ENCODE results near the gene EFHC1. TPM values are rescaled to one million over a fixed set of nuclear protein-coding genes. Genes with fewer than 3 reads are reported as not detected.
A peak's percentile ranks its signal among the peaks of the same experiment; 100 is the strongest.

The EFHC1 gene
- total RNA-seq, 1 donor from 2014 or later: 33.8 TPM

DNA sequence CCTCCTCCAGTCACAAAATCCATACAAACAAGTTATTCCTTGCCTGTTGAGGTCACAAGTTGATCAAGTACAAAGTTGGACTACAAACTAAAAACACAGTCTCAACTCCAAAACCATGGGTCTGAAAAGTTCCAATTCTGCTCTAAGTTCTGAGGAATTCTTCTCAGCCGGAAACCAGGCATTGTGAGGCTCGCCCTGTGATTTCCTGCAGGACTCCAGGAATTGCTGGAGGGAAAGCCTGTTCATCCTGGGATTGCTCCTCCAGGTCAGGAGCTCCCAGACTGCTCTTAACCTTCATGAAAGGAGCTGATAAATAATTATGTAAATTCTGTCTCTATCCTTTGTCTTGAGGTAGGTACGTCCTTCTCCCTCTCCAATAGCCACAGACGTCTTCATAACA, 148.2 kb downstream of the EFHC1 start:
- Mint-ChIP-seq H3K27ac (ENCODE audit: unreplicated experiment) (peak overlapping the region; percentile 91), H3K27me3 (ENCODE audit: unreplicated experiment) (no peaks in the 10 kb centered on the region), H3K9me3 (ENCODE audit: unreplicated experiment) (no peaks in the 10 kb centered on the region), H3K36me3 (ENCODE audit: unreplicated experiment) (peaks cover 48% of the 10 kb centered on the region), H3K4me1 (ENCODE audit: unreplicated experiment) (peaks cover 99% of the 10 kb centered on the region), H3K4me3 (ENCODE audit: unreplicated experiment) (peak overlapping the region; percentile 56)
- TF ChIP-seq, protein P1, sequence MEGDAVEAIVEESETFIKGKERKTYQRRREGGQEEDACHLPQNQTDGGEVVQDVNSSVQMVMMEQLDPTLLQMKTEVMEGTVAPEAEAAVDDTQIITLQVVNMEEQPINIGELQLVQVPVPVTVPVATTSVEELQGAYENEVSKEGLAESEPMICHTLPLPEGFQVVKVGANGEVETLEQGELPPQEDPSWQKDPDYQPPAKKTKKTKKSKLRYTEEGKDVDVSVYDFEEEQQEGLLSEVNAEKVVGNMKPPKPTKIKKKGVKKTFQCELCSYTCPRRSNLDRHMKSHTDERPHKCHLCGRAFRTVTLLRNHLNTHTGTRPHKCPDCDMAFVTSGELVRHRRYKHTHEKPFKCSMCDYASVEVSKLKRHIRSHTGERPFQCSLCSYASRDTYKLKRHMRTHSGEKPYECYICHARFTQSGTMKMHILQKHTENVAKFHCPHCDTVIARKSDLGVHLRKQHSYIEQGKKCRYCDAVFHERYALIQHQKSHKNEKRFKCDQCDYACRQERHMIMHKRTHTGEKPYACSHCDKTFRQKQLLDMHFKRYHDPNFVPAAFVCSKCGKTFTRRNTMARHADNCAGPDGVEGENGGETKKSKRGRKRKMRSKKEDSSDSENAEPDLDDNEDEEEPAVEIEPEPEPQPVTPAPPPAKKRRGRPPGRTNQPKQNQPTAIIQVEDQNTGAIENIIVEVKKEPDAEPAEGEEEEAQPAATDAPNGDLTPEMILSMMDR (IDR thresholded peaks at IDR 0.05): no peak
- DNase-seq (ENCODE audit: extremely low spot score, unreplicated experiment): no peak

DNA sequence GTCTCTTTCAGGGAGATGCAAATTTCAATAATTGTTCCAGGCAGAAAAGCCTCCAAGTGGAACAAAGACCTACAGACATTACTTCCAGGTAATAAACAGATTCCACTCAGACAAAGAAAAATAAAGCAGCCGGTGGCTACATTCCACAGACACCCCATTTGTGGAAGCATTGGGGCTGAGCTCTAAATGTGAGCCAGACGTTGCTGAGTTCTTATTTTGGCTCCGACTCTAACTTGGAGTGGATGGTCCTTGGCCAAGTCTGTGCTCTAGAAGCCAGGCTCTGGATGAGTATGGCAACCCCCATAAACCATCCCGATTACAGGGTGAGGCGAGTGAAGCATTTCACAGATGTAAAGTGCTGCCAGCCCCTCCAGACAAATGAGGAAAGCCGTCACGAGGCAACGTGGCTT, 150.2 kb downstream of the EFHC1 start:
- TF ChIP-seq, protein P1 (IDR thresholded peaks at IDR 0.05): no peak
- Mint-ChIP-seq H3K27me3 (ENCODE audit: unreplicated experiment) (no peaks in the 10 kb centered on the region), H3K4me3 (ENCODE audit: unreplicated experiment) (peak overlapping the region; percentile 93), H3K4me1 (ENCODE audit: unreplicated experiment) (peaks cover 92% of the 10 kb centered on the region), H3K36me3 (ENCODE audit: unreplicated experiment) (peaks cover 40% of the 10 kb centered on the region), H3K27ac (ENCODE audit: unreplicated experiment) (peak overlapping the region; percentile 91), H3K9me3 (ENCODE audit: unreplicated experiment) (no peaks in the 10 kb centered on the region)
- no peak for DNase-seq (ENCODE audit: extremely low spot score, unreplicated experiment)

DNA sequence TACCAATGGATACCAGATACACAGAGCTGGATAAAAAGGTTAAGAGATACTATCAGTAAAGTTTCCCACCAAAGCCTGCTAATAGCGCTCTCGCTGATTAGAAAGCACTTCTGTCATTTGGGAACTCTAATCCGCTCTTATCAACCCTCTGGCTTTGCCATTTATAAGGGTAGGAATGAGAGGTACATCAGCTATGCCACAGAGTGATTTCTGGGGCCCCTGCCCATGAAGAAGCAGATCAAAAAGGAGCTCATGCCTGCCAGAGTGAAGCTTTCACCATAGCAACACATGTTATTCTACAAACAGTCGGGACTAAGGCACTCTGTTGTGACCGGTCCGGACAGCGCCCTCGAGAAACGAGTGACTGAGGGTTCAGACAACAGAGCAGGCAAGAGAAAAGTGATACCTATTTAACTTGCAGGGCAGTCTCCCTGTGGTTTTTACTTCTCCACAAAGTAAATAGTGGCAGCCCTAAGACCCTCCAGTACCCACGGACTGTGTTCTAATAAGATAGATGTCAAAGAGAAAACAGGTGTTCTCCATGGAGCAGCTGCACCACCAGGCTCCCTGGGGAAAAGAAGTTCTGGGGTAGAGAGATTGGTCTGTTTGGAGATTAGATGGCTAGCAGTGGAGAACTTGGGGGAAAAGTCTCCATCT, 151.1 kb downstream of the EFHC1 start:
- Mint-ChIP-seq H3K36me3 (ENCODE audit: unreplicated experiment) (peaks cover 42% of the 10 kb centered on the region), H3K4me3 (ENCODE audit: unreplicated experiment) (peak overlapping the region; percentile 93), H3K9me3 (ENCODE audit: unreplicated experiment) (no peaks in the 10 kb centered on the region), H3K27ac (ENCODE audit: unreplicated experiment) (peak overlapping the region; percentile 91), H3K4me1 (ENCODE audit: unreplicated experiment) (peaks cover 83% of the 10 kb centered on the region), H3K27me3 (ENCODE audit: unreplicated experiment) (no peaks in the 10 kb centered on the region)
- no peak for DNase-seq (ENCODE audit: extremely low spot score, unreplicated experiment)
- TF ChIP-seq, protein P1 (IDR thresholded peaks at IDR 0.05): no peak

DNA sequence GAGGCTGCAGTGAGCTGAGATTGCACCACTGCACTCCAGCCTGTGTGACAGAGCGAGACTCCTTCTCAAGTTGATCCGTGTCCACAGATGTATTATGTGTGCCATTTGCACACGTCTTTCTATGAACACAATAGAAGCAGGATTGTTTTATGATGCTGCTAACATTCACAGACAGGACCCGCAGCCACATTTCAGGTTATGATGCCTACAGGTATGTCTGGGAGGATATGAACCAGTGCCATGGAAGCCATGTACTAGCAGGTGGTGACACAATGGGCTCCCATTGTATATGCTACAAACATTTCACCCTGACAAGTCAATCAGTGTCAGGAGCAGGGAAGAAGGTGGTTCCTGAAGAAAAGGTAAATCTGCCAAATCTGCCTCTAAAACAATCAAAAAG, 152.4 kb downstream of the EFHC1 start:
- peak overlapping the region; percentile 93 for H3K4me3 Mint-ChIP-seq (ENCODE audit: unreplicated experiment)

DNA sequence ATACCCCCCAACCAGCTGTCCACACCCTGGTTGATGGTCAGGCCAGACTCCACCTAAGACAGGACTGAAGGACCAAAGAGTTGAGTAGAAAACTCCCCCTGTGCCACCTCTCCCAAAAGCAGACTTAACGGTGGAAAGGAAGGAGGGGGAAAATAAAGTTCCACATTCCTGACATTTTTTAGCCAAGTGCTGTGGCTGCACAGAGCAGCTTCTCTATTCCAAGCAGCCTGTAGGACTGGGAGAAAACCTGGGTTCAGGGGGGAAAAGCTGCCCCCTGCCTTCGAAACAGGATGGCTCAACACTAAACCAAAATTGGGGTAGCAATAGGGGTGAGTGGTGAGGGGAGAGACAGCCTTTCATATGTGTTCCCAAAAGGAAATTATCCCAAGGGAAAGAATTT, 153.2 kb downstream of the EFHC1 start:
- peaks cover 72% of the 10 kb centered on the region for H3K4me1 Mint-ChIP-seq (ENCODE audit: unreplicated experiment)
- no peaks in the 10 kb centered on the region for H3K27me3 Mint-ChIP-seq (ENCODE audit: unreplicated experiment)
- no peaks in the 10 kb centered on the region for H3K9me3 Mint-ChIP-seq (ENCODE audit: unreplicated experiment)
- H3K27ac Mint-ChIP-seq (ENCODE audit: unreplicated experiment): peak overlapping the region; percentile 93
- no peak for DNase-seq (ENCODE audit: extremely low spot score, unreplicated experiment)
- TF ChIP-seq, protein P1 (IDR thresholded peaks at IDR 0.05): peak; percentile 35
- peak overlapping the region; percentile 93 for H3K4me3 Mint-ChIP-seq (ENCODE audit: unreplicated experiment)
- H3K36me3 Mint-ChIP-seq (ENCODE audit: unreplicated experiment): peaks cover 31% of the 10 kb centered on the region

More for the DNA sequence above, 152.4 kb downstream of the EFHC1 start:
- peak overlapping the region; percentile 93 for H3K27ac Mint-ChIP-seq (ENCODE audit: unreplicated experiment)
- no peaks in the 10 kb centered on the region for H3K9me3 Mint-ChIP-seq (ENCODE audit: unreplicated experiment)
- H3K36me3 Mint-ChIP-seq (ENCODE audit: unreplicated experiment): peaks cover 36% of the 10 kb centered on the region
- peaks cover 72% of the 10 kb centered on the region for H3K4me1 Mint-ChIP-seq (ENCODE audit: unreplicated experiment)
- no peaks in the 10 kb centered on the region for H3K27me3 Mint-ChIP-seq (ENCODE audit: unreplicated experiment)
- no peak for DNase-seq (ENCODE audit: extremely low spot score, unreplicated experiment)
- TF ChIP-seq, protein P1 (IDR thresholded peaks at IDR 0.05): no peak

Other genes with a start within 250 kb of the EFHC1 start
- not detected in 2 replicates for gene IL17A, start 234.0 kb upstream of the EFHC1 start, total RNA-seq
- gene IL17F, start 175.8 kb upstream of the EFHC1 start, total RNA-seq: not detected in 2 replicates
- gene MCM3, start 135.6 kb upstream of the EFHC1 start, total RNA-seq: 32.1 and 32.6 TPM in 2 replicates
- 13.1 and 13.4 TPM in 2 replicates for gene PAQR8, start 58.2 kb upstream of the EFHC1 start, total RNA-seq
- 320 and 339 TPM in 2 replicates for gene TRAM2, start 156.7 kb downstream of the EFHC1 start, total RNA-seq

All from osteocyte (in vitro differentiated cells).